Glutamatergic neuron (in vitro differentiated cells): ENCODE measurements around the gene HPGD. TPM values are rescaled to one million over a fixed set of nuclear protein-coding genes. Genes with fewer than 3 reads are reported as not detected.

Source experiments
- DNase-seq: peaks from one replicate; pipeline ENCODE4 v3.0.0; 2022
- H3K27ac Mint-ChIP-seq: one replicate; pipeline ENCODE4 v1.8.0; 2020; ENCODE audit warnings: mild to moderate bottlenecking, mixed read lengths, inconsistent platforms; ENCODE audit not compliant: unreplicated experiment
- H3K27me3 Mint-ChIP-seq: one replicate; pipeline ENCODE4 v1.8.0; 2020; ENCODE audit warnings: mild to moderate bottlenecking, moderate library complexity, mixed read lengths, inconsistent platforms; ENCODE audit not compliant: unreplicated experiment
- H3K36me3 Mint-ChIP-seq: one replicate; pipeline ENCODE4 v1.8.0; 2020; ENCODE audit warnings: mild to moderate bottlenecking, mixed read lengths, inconsistent platforms; ENCODE audit not compliant: unreplicated experiment
- H3K4me1 Mint-ChIP-seq: one replicate; pipeline ENCODE4 v1.8.0; 2020; ENCODE audit warnings: mild to moderate bottlenecking, low read depth, mixed read lengths, inconsistent platforms; ENCODE audit not compliant: unreplicated experiment
- H3K4me3 Mint-ChIP-seq: one replicate; pipeline ENCODE4 v1.8.0; 2020; ENCODE audit warnings: mild to moderate bottlenecking, mixed read lengths, inconsistent platforms; ENCODE audit not compliant: unreplicated experiment
- H3K9me3 Mint-ChIP-seq: one replicate; pipeline ENCODE4 v1.8.0; 2020; ENCODE audit warnings: mild to moderate bottlenecking, moderate library complexity, mixed read lengths, inconsistent platforms; ENCODE audit not compliant: unreplicated experiment
- CTCF ChIP-seq: fragments of 200-600 bp; sonication (generic); IDR thresholded peaks from one replicate; pipeline ENCODE4 v1.5.0; 2021; ENCODE audit not compliant: partially characterized antibody, unreplicated experiment
- long read RNA-seq: library from polyadenylated mRNA; unstranded; transcript quantifications from one replicate; pipeline ENCODE4 v2.0.0, GENCODE V29; 2020; ENCODE audit not compliant: unreplicated experiment
- total RNA-seq: library from RNA; stranded (reverse); fragmentation: NEBNext Ultra II Directional; extraction: Animal tissue kit (Norgen Biotek cat#: 25700); gene quantifications from one replicate; pipeline ENCODE4 v1.2.1, GENCODE V29; 2021; ENCODE audit not compliant: unreplicated experiment

The HPGD gene
- total RNA-seq: 0.64 TPM
- long read RNA-seq: 0 reads

- Mint-ChIP-seq H3K4me3 (peak within 1 kb of the TSS; percentile 90), H3K27ac (no peak within 1 kb of the TSS), H3K4me1 (no peaks in the 10 kb centered on the region), H3K27me3 (peaks cover 4% of the 10 kb centered on the region), H3K36me3 (no peaks in the 10 kb centered on the region), H3K9me3 (no peaks in the 10 kb centered on the region)
- no peak for TF ChIP-seq CTCF
- DNase-seq: peak; percentile 58
Observed at GRCh38 chr4:174522183-174523024, at the start of gene HPGD. TSS of gene HPGD (minus strand) at chr4:174522488. CDS start at chr4:174522451, 37 bp downstream.

DNA sequence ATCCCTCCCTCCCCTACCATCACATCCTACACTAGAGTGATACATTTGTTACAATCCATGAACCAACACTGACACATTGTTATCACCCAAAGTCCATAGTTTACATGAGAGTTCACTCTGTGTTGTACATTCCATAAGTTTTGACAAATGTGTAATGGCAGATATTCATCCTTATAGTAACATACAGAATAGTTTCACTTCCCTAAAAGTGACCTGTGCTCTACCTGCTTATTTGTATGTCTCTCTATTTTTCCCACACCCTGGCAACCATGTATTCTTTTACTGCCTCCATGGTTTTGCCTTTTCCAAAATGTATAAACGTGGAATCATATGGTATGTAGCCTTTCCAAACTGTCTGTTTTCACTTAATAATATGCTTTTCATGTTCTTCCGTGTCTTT is 42.2 kb upstream of the HPGD start:
- H3K4me1 Mint-ChIP-seq: no peaks in the 10 kb centered on the region
- H3K36me3 Mint-ChIP-seq: no peaks in the 10 kb centered on the region
- H3K4me3 Mint-ChIP-seq: no peak overlapping the region

DNA sequence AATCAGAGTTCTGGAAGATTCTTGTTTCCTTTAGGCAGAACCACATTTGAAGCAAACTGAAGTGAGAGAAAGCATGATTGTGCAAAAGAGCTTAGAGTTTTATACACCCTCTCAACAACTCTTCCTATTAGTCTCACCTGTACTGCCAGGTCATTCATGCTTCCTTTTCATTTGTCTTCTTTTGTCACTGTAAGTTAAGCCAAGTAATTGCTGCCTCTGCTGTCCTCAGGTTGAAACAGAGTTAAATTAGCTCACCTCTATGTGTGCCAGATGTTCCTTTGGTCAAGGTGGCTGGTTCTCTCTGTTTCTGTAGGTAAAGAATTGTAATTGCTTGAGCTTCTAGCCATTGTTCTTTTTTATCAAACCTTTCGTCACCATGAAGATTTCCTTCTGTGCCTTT is 41.1 kb upstream of the HPGD start:
- no peak for TF ChIP-seq CTCF
- Mint-ChIP-seq H3K27me3 (no peaks in the 10 kb centered on the region), H3K9me3 (no peaks in the 10 kb centered on the region), H3K36me3 (no peaks in the 10 kb centered on the region), H3K4me3 (no peak overlapping the region), H3K27ac (no peak overlapping the region), H3K4me1 (no peaks in the 10 kb centered on the region)
- no peak for DNase-seq

More for the DNA sequence above, 42.2 kb upstream of the HPGD start:
- Mint-ChIP-seq H3K27ac (no peak overlapping the region), H3K27me3 (no peaks in the 10 kb centered on the region), H3K9me3 (no peaks in the 10 kb centered on the region)
- DNase-seq: no peak
- TF ChIP-seq CTCF: no peak

GRCh38 chr4:174561560-174561959 is 39.3 kb upstream of the HPGD start:
- Mint-ChIP-seq H3K4me1 (no peaks in the 10 kb centered on the region), H3K36me3 (no peaks in the 10 kb centered on the region), H3K4me3 (no peak overlapping the region), H3K9me3 (no peaks in the 10 kb centered on the region), H3K27me3 (no peaks in the 10 kb centered on the region), H3K27ac (no peak overlapping the region)
- TF ChIP-seq CTCF: no peak
- DNase-seq: no peak

DNA sequence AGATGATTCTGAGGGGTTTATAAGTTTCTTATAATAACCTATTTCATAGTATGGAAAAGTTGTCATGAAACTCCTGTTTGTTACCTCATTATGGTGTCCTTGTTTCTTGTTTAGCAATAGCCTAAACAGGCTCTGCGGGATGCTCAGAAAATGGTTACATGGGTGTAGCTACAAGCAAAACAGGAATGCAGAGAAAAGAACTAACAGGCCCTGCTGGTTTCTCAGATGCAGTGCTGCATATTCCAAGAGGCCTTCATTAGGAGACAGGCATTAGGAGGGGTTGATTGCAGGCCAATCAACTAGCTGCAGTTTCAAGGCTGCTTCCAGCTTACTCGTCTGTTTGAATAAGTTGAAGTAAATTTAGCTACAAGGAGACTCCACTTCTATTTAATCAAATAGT is 37.6 kb upstream of the HPGD start:
- H3K4me1 Mint-ChIP-seq: no peaks in the 10 kb centered on the region
- no peaks in the 10 kb centered on the region for H3K36me3 Mint-ChIP-seq
- H3K4me3 Mint-ChIP-seq: no peak overlapping the region
- TF ChIP-seq CTCF: no peak
- no peaks in the 10 kb centered on the region for H3K9me3 Mint-ChIP-seq
- no peak for DNase-seq
- H3K27ac Mint-ChIP-seq: no peak overlapping the region
- H3K27me3 Mint-ChIP-seq: no peaks in the 10 kb centered on the region
